Hematopoietic multipotent progenitor cell treated with erythropoietin and hydrocortisone succinate and interleukin-3 and kit ligand, for 17 days (in vitro differentiated cells): Measurements from ENCODE around the gene CDH6.

ENCODE experiments used
- DNase-seq: peaks from one replicate; pipeline ENCODE4 v3.0.0-alpha.2; 2015; ENCODE audit warnings: low spot score

CDH6 gene

DNA sequence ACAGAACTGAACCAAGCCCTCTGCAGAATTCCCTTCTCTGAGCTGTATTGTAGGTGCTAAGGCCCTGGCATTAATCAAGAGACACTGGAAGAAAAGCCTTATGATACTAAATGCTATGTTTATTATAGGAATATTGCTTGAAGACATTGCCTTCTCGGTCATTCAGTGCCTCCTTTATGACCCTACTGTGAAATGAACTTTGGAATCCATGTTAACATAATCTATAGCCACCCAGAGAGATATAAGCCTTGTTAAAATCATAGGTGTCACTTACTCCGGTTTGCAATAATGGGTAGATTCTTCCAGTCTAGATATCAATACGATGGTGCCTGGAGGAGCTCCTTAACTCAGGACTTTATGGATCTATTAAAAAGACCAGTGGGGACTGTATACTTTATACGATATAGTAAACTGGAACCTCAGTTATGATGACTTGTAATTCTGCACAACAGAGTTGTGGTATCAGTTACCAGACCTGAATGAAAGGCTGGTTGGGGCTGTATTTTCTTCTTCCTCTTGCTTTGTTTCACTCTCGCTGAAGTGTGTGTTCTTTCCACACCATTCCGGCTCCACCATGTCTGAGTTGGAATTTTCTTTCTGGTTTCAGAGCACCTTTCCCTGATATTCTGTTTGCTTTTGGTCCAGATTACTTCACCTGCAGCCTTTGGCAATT, 183.9 kb downstream of the CDH6 start:
- no peak for DNase-seq

DNA sequence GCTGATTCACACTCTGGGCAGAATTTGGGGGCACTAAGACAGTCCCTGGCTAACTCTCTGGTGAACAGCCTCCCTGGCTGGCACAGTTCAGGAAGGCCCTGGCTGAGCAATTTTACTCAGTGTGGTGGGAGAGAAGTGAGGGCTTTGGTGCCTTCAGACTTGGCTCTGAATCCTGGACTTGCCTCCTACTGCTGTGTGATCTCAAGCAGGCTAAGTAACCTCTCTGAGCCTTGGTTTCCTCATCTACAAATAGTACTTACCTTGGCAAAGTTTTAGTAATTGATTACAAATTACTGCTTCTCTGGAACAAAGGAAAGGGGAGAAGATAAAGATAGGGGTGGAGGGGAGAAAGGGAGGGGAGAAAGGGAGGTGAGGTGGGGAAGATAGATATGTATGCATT, 184.7 kb downstream of the CDH6 start:
- no peak for DNase-seq
